Activated T-cell treated with anti-CD3 and anti-CD28 coated beads for 24 hours (primary cell): ENCODE data around the gene GMCL2.

Experiments used
- DNase-seq: peaks from one replicate; pipeline ENCODE4 v3.0.0-alpha.2; 2020; ENCODE audit warnings: low read depth

Gene GMCL2

GRCh38 chr5:178136990-178137389, 50.2 kb downstream of the GMCL2 start:
- DNase-seq: no peak
